Natural killer cell (primary cell): ENCODE results near the gene MEOX2. TPM values are rescaled to one million over a fixed set of nuclear protein-coding genes. Genes with fewer than 3 reads are reported as not detected.

ENCODE experiments used
- ATAC-seq, 3 donors: fragments of 150-1000 bp in 2 of 3; fragments of 200-7000 bp in 1 of 3; cut with Tn5 transposase; 1 replicate in 1 of 3; 2 replicates in 2 of 3; pipeline ENCODE4 v1.10.0; 2021; ENCODE audit warnings: mild to moderate bottlenecking in 2 of 3, moderate library complexity in 2 of 3
- DNase-seq, 2 donors: peaks; one replicate each; pipeline versions ENCODE4 v3.0.0 to v3.0.0-alpha.2; 2013 to 2021; ENCODE audit warnings: mixed read lengths in 1 of 2
- H3K27ac ChIP-seq: one replicate; pipeline ENCODE4 v1.5.1; 2013; ENCODE audit warnings: mild to moderate bottlenecking, low read length
- H3K27me3 ChIP-seq: one replicate; pipeline ENCODE4 v1.6.1; 2013; ENCODE audit warnings: low read length; ENCODE audit not compliant: control insufficient read depth, insufficient read depth
- H3K36me3 ChIP-seq: one replicate; pipeline ENCODE4 v1.6.1; 2013; ENCODE audit warnings: low read length; ENCODE audit not compliant: control insufficient read depth, insufficient read depth
- H3K4me1 ChIP-seq: one replicate; pipeline ENCODE4 v1.6.1; 2013; ENCODE audit warnings: low read length; ENCODE audit not compliant: control insufficient read depth, insufficient read depth
- H3K4me3 ChIP-seq: one replicate; pipeline ENCODE4 v1.5.1; 2013; ENCODE audit warnings: low read length
- H3K9me3 ChIP-seq: one replicate; pipeline ENCODE4 v1.6.1; 2013; ENCODE audit warnings: low read length; ENCODE audit not compliant: control insufficient read depth, insufficient read depth
- H3K27ac Mint-ChIP-seq, 2 donors: one replicate each; pipeline ENCODE4 v1.8.0; 2022; ENCODE audit warnings: mild to moderate bottlenecking in 2 of 2, mixed read lengths in 2 of 2, moderate library complexity in 1 of 2
- H3K27me3 Mint-ChIP-seq, 2 donors: one replicate each; pipeline ENCODE4 v1.8.0; 2022; ENCODE audit warnings: low read depth in 2 of 2, mixed read lengths in 2 of 2
- H3K36me3 Mint-ChIP-seq: one replicate; pipeline ENCODE4 v1.8.0; 2022; ENCODE audit warnings: mixed read lengths
- H3K4me1 Mint-ChIP-seq, 2 donors: one replicate each; pipeline ENCODE4 v1.8.0; 2022; ENCODE audit warnings: mixed read lengths in 2 of 2
- H3K4me3 Mint-ChIP-seq: one replicate; pipeline ENCODE4 v1.8.0; 2022; ENCODE audit warnings: mild to moderate bottlenecking, moderate library complexity, mixed read lengths
- H3K9me3 Mint-ChIP-seq, 2 donors: one replicate each; pipeline ENCODE4 v1.8.0; 2022; ENCODE audit warnings: mixed read lengths in 2 of 2
- CTCF ChIP-seq: fragments of 200-600 bp; IDR thresholded peaks from one replicate; pipeline ENCODE4 v1.8.0; 2022; ENCODE audit warnings: antibody characterized with exemption
- WGBS: methylation state at CpG from one replicate; pipeline ENCODE4 v1.1.7; 2013; ENCODE audit warnings: missing lambda C conversion rate; ENCODE audit not compliant: insufficient coverage; 5-methylcytosine and 5-hydroxymethylcytosine counted together
- intact Hi-C: fragments of 100-400 bp; cut with micrococcal nuclease; formaldehyde crosslinking; loops from one replicate; pipeline ENCODE4 v1.14.2; 2022
- total RNA-seq, 4 donors: library from RNA; stranded (reverse); fragments of 120-200 nt in 1 of 4; gene quantifications; one replicate each; pipeline versions ENCODE4 v1.2.3 to v1.2.4, GENCODE V29; 2013 to 2022

MEOX2 gene
- total RNA-seq, 3 donors from 2014 or later (not counting 1 experiment from before 2014, with no cell fraction given): not detected

DNA sequence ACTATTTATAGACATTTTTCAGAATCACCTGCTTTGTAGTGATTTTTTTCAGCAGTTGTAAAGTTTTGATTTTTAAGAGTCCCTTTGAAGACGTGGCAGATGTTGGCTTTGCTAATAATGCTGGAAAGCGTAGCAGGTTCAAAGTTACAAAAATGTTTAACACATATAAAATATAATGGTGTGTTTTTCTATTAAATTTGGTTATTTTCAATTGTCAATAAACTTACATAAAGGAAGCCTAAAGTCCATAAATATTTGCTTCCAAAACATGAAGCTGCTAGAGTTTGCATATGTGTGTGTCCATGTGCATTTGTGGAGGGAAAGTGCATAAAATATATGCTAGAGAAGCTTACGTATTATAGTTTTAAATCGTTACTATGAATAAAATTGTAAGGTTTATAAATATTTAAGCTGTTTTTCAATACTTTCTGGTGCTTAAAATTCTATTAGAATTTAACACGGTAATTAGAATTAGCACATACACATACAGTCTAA, 3.7 kb downstream of the MEOX2 start:
- Mint-ChIP-seq H3K9me3 (peaks cover 0 to 2% of the 10 kb centered on the region in 2 donors), H3K36me3 (no peaks in the 10 kb centered on the region), H3K27me3 (peaks cover 15 to 20% of the 10 kb centered on the region in 2 donors), H3K4me1 (no peaks in the 10 kb centered on the region), H3K27ac (no peak overlapping the region), H3K4me3 (no peak overlapping the region)
- no peak for ATAC-seq
- H3K9me3 ChIP-seq: peaks cover 8% of the 10 kb centered on the region
- H3K27me3 ChIP-seq: peaks cover 18% of the 10 kb centered on the region
- no peak overlapping the region for H3K27ac ChIP-seq
- intact Hi-C loops: no loop called here
- H3K4me3 ChIP-seq: no peak overlapping the region
- no peaks in the 10 kb centered on the region for H3K36me3 ChIP-seq
- H3K4me1 ChIP-seq: no peaks in the 10 kb centered on the region
- TF ChIP-seq CTCF: no peak
- WGBS: 96% methylated on average over 3 of the region's 5 CpGs
- DNase-seq: no peak

GRCh38 chr7:15682111-15682510, 4.4 kb downstream of the MEOX2 start:
- no peaks in the 10 kb centered on the region for H3K4me1 ChIP-seq
- intact Hi-C loops: no loop called here
- no peak for DNase-seq
- H3K27me3 Mint-ChIP-seq: peaks cover 14 to 15% of the 10 kb centered on the region in 2 donors
- peaks cover 0 to 2% of the 10 kb centered on the region in 2 donors for H3K9me3 Mint-ChIP-seq
- ATAC-seq: no peak
- no peaks in the 10 kb centered on the region for H3K36me3 ChIP-seq
- no peak for TF ChIP-seq CTCF
- H3K4me3 ChIP-seq: no peak overlapping the region
- no peaks in the 10 kb centered on the region for H3K4me1 Mint-ChIP-seq
- no peak overlapping the region for H3K27ac Mint-ChIP-seq
- no peak overlapping the region for H3K27ac ChIP-seq
- peaks cover 18% of the 10 kb centered on the region for H3K27me3 ChIP-seq
- H3K36me3 Mint-ChIP-seq: no peaks in the 10 kb centered on the region
- H3K9me3 ChIP-seq: peaks cover 8% of the 10 kb centered on the region
- H3K4me3 Mint-ChIP-seq: no peak overlapping the region

GRCh38 chr7:15681631-15682030, 4.9 kb downstream of the MEOX2 start:
- peaks cover 8% of the 10 kb centered on the region for H3K9me3 ChIP-seq
- no peaks in the 10 kb centered on the region for H3K36me3 ChIP-seq
- H3K4me1 ChIP-seq: no peaks in the 10 kb centered on the region
- peaks cover 18% of the 10 kb centered on the region for H3K27me3 ChIP-seq
- Mint-ChIP-seq H3K36me3 (no peaks in the 10 kb centered on the region), H3K27ac (no peak overlapping the region), H3K4me1 (no peaks in the 10 kb centered on the region), H3K27me3 (peaks cover 12% of the 10 kb centered on the region in 2 donors), H3K9me3 (peaks cover 0 to 2% of the 10 kb centered on the region in 2 donors), H3K4me3 (no peak overlapping the region)
- DNase-seq (no peak), ATAC-seq (no peak)
- TF ChIP-seq CTCF: no peak
- intact Hi-C loops: no loop called here
- no CpG with 5 or more reads among the region's 2 CpGs for WGBS
- no peak overlapping the region for H3K27ac ChIP-seq
- H3K4me3 ChIP-seq: no peak overlapping the region

- H3K36me3 ChIP-seq: no peaks in the 10 kb centered on the region
- intact Hi-C loops: no loop called here
- no peak overlapping the region for H3K27ac ChIP-seq
- no peak for ATAC-seq
- WGBS: no CpG with 5 or more reads among the region's 1 CpG
- H3K27me3 ChIP-seq: peaks cover 13% of the 10 kb centered on the region
- no peaks in the 10 kb centered on the region for H3K36me3 Mint-ChIP-seq
- H3K4me3 Mint-ChIP-seq: no peak overlapping the region
- no peak overlapping the region for H3K27ac Mint-ChIP-seq
- no peak for TF ChIP-seq CTCF
- no peaks in the 10 kb centered on the region for H3K4me1 Mint-ChIP-seq
- no peak for DNase-seq
- no peak overlapping the region for H3K4me3 ChIP-seq
- H3K27me3 Mint-ChIP-seq: peaks cover 8% of the 10 kb centered on the region in 2 donors
- H3K9me3 Mint-ChIP-seq: peaks cover 0 to 2% of the 10 kb centered on the region in 2 donors
- peaks cover 4% of the 10 kb centered on the region for H3K9me3 ChIP-seq
- H3K4me1 ChIP-seq: no peaks in the 10 kb centered on the region
Observed at GRCh38 chr7:15681186-15681585, 5.3 kb downstream of the MEOX2 start.
